IPS-18c (cell line): Measurements from ENCODE around the gene CDHR5.

Experiments
- H3K4me3 ChIP-seq: 2 replicates; pipeline ENCODE4 v1.7.0; 2013; ENCODE audit warnings: low read depth, mild to moderate bottlenecking, low read length, moderate library complexity; ENCODE audit not compliant: insufficient read depth
- H3K9me3 ChIP-seq: one replicate; pipeline ENCODE4 v1.6.1; 2013; ENCODE audit warnings: mild to moderate bottlenecking, low read length, moderate library complexity; ENCODE audit not compliant: control insufficient read depth, insufficient read depth

The CDHR5 gene

DNA sequence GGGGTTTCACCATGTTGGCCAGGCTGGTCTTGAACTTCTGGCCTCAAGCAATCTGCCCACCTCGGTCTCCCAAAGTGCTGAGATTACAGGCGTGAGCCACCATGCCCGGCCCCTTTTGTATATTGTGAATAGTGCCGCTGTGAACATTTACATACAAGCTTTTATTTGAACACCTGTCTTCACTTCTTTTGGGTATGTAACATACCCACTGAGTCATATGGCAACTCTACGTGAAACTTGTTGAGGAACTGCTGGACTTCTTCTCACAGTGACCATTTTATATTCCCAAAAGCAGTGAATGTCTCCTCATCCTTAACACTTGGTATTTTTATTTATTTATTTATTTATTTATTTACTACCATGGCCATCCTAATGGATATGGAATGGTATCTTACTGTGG lies 6.1 kb upstream of the CDHR5 start:
- no peaks in the 10 kb centered on the region for H3K9me3 ChIP-seq
- H3K4me3 ChIP-seq: no peak overlapping the region

GRCh38 chr11:629237-629583 lies 4.5 kb upstream of the CDHR5 start:
- no peak overlapping the region for H3K4me3 ChIP-seq
- no peaks in the 10 kb centered on the region for H3K9me3 ChIP-seq

DNA sequence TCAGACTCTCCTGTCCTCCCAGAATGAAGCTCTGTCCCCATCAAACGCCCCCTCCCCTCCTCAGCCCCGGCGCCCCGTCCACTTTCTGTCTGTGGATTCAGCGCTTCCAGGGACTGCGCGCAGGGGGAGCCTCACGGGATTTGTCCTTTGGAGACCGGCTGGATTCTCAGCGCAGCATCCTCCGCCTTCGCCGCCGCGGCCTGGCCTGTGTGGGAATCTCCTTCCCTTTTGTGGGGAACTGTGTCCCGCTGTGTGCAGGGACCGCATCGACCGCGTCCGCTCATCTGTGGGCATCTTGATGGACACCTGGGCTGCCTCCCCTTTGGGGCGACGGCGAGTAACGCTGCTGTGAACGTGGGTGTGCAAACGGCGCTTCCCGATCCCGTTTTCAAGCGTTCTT lies 3.3 kb upstream of the CDHR5 start:
- Histone ChIP-seq H3K4me3 (no peak overlapping the region), H3K9me3 (no peaks in the 10 kb centered on the region)

GRCh38 chr11:627308-627576 lies 2.5 kb upstream of the CDHR5 start:
- Histone ChIP-seq H3K4me3 (no peak overlapping the region), H3K9me3 (no peaks in the 10 kb centered on the region)

- Histone ChIP-seq H3K9me3 (no peaks in the 10 kb centered on the region), H3K4me3 (no peak within 1 kb of the TSS)
These were observed 1.9 kb upstream of the CDHR5 start, which contains the start of gene SCT for GRCh38 chr11:626475-627307. Gene SCT (minus strand): TSS chr11:627181. CDS start chr11:627143, 38 bp downstream.

DNA sequence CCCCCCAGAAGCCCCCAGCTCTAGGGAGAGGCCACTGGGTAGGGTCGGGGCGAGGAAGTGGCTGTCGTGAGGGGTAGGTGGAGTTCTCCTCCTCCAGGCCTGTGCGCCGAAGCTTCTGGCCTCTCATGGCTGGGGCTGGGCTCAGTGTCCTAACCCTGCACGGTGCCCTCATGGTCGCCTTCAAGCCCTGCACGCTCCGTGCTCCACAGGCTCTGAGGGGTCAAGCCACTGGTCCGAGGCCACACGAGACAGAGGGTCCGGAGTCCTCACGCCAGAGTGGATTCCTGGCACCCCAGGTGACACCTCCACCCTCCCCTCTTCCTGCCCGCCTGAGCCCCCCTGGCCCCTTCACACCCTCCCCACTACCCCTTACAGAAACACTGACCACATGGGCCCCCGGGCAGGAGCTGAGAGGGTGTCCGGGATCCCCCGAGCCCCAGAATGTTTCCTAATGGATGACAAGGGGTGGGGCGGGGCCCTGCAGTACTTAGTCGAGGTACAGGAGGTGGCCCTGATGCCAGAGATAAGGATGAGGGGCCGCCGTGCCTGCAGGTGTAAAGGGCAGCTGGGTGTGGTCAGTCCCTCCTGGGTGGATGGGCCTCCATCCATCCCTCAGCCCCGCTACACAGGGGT lies 997 bp upstream of the CDHR5 start:
- H3K4me3 ChIP-seq: no peak overlapping the region
- H3K9me3 ChIP-seq: no peaks in the 10 kb centered on the region

GRCh38 chr11:623999-624704 lies 603 bp downstream of the CDHR5 start:
- Histone ChIP-seq H3K9me3 (no peaks in the 10 kb centered on the region), H3K4me3 (no peak overlapping the region)

DNA sequence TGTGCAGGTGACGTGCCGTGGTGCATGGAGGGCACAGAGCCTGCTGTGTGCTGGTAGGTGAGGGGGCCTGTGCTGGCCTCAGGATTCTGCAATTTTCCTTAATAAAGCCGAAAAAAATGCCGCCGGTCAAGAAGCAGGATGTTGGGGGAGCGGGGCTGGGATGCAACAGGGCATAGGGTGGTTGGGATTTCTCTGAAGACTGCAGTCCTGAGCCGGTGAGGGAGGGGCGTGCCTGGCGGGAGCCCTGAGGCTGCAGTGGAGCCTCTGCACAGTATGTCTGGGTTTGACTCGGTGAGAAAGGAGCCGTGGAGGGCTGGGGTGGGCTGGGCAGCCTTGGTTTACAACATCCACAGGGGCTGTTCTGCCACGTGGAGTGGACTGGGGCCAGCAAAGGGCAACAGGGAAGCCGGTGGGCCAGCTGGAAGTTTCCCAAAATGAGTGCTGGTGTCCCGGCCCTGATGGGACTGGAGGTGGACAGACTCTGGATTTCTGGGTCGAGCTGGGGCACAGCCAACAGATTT lies 1.3 kb downstream of the CDHR5 start:
- H3K4me3 ChIP-seq: no peak overlapping the region
- no peaks in the 10 kb centered on the region for H3K9me3 ChIP-seq

DNA sequence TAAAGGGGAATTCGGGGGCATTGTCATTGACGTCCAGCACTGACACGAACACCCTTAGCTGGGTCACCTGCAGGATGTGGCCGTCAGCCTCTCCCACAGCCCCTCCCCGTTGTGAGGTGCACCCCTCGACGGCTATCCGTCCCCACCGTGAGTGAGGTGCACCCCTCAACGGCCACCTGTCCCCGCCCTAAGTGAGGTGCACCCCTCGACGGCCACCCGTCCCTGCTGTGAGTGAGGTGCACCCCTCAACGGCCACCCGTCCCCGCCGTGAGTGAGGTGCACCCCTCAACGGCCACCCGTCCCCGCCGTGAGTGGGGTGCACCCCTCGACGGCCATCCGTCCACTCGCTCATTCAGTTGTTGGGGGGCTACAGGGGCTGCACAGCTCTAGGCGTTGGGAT lies 2.9 kb downstream of the CDHR5 start:
- H3K9me3 ChIP-seq: no peaks in the 10 kb centered on the region

GRCh38 chr11:620935-621814 lies 3.6 kb downstream of the CDHR5 start:
- H3K9me3 ChIP-seq: no peaks in the 10 kb centered on the region
- no peak overlapping the region for H3K4me3 ChIP-seq

More for the DNA sequence above, 2.9 kb downstream of the CDHR5 start:
- H3K4me3 ChIP-seq: no peak overlapping the region

DNA sequence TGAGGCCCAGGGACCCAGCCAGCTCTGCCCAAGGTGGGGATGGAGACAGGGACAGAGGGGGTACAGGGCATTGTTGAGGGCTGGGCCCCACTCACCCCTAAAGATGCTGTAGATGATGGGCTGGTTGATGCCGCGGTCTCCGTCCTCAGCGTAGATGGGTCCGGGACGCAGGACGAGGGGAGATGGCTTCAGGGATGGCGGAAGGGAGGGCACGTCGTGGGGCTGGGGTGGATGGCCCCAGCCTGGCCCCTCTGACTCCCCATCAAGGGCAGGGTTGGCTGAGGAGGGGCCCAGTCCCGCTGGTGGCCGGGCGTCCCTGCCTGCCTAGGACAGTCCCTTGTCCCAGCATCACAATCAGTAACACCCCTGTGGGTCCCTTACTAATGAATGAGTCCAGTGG lies 4.6 kb downstream of the CDHR5 start:
- Histone ChIP-seq H3K9me3 (no peaks in the 10 kb centered on the region), H3K4me3 (no peak overlapping the region)

GRCh38 chr11:619628-620050 lies 5.1 kb downstream of the CDHR5 start:
- Histone ChIP-seq H3K9me3 (no peaks in the 10 kb centered on the region), H3K4me3 (no peak overlapping the region)

DNA sequence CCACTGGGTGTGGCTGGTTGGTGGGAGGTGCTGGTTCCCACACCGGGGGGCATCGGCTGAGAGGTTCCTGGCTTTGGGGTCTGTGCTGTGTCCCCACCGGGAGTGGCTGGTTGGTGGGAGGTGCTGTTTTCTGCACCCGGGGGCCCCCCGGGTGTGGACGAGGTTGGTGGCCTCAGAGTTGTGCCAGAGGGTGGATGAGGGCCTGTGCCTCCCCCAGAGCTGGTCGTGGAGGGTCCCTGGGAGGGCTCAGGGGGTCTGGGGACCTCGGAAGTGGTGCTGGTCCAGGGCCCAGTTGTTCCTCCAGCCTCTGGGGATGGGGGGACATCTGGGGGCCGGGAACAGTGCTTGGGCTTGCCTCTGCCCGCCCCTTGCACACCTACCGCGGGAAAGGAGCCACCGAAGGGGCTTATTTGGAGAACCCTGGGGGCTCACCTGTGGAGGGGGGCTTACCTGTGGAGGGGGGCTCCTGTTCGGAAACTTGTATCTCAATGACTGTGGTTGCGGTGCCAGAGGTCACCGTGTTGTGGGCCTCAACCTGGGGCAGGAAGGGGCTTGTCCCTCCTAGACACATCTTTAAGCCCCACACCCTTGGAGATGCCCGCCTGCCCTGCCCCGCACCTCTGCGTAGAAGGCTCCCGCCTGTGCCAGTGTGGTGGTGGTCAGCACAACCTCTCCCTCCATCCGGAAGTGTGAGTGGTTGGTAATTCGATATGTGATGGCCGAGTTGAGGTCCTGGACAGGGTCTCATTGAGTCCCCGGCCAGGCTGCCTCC lies 5.7 kb downstream of the CDHR5 start:
- no peak overlapping the region for H3K4me3 ChIP-seq
- no peaks in the 10 kb centered on the region for H3K9me3 ChIP-seq

GRCh38 chr11:617912-618682 lies 6.7 kb downstream of the CDHR5 start:
- no peaks in the 10 kb centered on the region for H3K9me3 ChIP-seq
- no peak overlapping the region for H3K4me3 ChIP-seq

GRCh38 chr11:617199-617911 lies 7.4 kb downstream of the CDHR5 start:
- H3K9me3 ChIP-seq: no peaks in the 10 kb centered on the region
- no peak overlapping the region for H3K4me3 ChIP-seq
